Spleen (tissue), 11 donors: Measurements from ENCODE around the gene MYL10. TPM values are rescaled to one million over a fixed set of nuclear protein-coding genes. Genes with fewer than 3 reads are reported as not detected.

ENCODE experiments used
- DNase-seq: peaks from one replicate; pipeline ENCODE4 v3.0.0-alpha.2; 2020
- H3K27ac ChIP-seq, 8 donors: fragments of 200-600 bp; sonication (generic) in 7 of 8; 1 replicate in 4 of 8; 2 replicates in 4 of 8; pipeline versions ENCODE4 v1.5.0 to v1.8.0; 2016 to 2021; ENCODE audit warnings: inconsistent platforms in 4 of 8, mild to moderate bottlenecking in 4 of 8, moderate library complexity in 1 of 8
- H3K27me3 ChIP-seq, 7 donors: fragments of 200-600 bp; sonication (generic) in 6 of 7; replicated peaks in 1 of 7; 1 replicate in 4 of 7; 2 replicates in 3 of 7; pipeline versions ENCODE4 v1.5.0 to v1.8.0; 2016 to 2021; ENCODE audit warnings: inconsistent platforms in 3 of 7, mild to moderate bottlenecking in 1 of 7
- H3K36me3 ChIP-seq, 6 donors: fragments of 200-600 bp; sonication (generic) in 5 of 6; 1 replicate in 4 of 6; 2 replicates in 2 of 6; pipeline versions ENCODE4 v1.5.0 to v1.8.0; 2016 to 2021; ENCODE audit warnings: inconsistent platforms in 2 of 6
- H3K4me1 ChIP-seq, 6 donors: fragments of 200-600 bp; sonication (generic) in 5 of 6; 1 replicate in 3 of 6; 2 replicates in 3 of 6; pipeline versions ENCODE4 v1.5.0 to v1.8.0; 2016 to 2021; ENCODE audit warnings: inconsistent platforms in 3 of 6
- H3K4me3 ChIP-seq, 8 donors: fragments of 200-600 bp; sonication (generic) in 7 of 8; 1 replicate in 4 of 8; 2 replicates in 4 of 8; pipeline versions ENCODE4 v1.5.0 to v1.8.0; 2016 to 2021; ENCODE audit warnings: inconsistent platforms in 4 of 8, mild to moderate bottlenecking in 4 of 8, moderate library complexity in 2 of 8
- H3K9me3 ChIP-seq, 8 donors: fragments of 200-600 bp; sonication (generic) in 7 of 8; 1 replicate in 4 of 8; 2 replicates in 4 of 8; pipeline versions ENCODE4 v1.5.0 to v1.8.0; 2016 to 2021; ENCODE audit warnings: inconsistent platforms in 4 of 8
- POLR2A ChIP-seq, 3 donors: fragments of 450-650 bp; IDR thresholded peaks; one replicate each; pipeline ENCODE4 v1.5.1; 2017; ENCODE audit warnings: antibody characterized with exemption in 3 of 3, mild to moderate bottlenecking in 1 of 3
- POLR2AphosphoS5 ChIP-seq, 3 donors: sonication (generic); formaldehyde crosslinking; IDR thresholded peaks; one replicate each; pipeline ENCODE4 v1.5.1; 2017; ENCODE audit warnings: antibody characterized with exemption in 3 of 3
- WGBS, 5 donors: extraction: QIAGEN DNeasy Blood & Tissue Kit in 3 of 5; methylation state at CpG; one replicate each; pipeline versions ENCODE4 v1.1.5 to v1.1.7; 2013 to 2018; 5-methylcytosine and 5-hydroxymethylcytosine counted together
- intact Hi-C: fragments of 100-400 bp; cut with DNase I; formaldehyde crosslinking; loops from one replicate; pipeline ENCODE4 v1.15.0; 2023; ENCODE audit warnings: low total_unique reads
- polyA plus RNA-seq, 3 donors: library from polyadenylated mRNA; stranded (reverse); fragments of 200-250 nt; gene quantifications; one replicate each; pipeline ENCODE4 v1.2.1, GENCODE V29; 2013
- total RNA-seq, 7 donors: library from RNA; depleted of rRNA in 3 of 7; stranded (reverse); fragments of >200 nt in 3 of 7; fragmentation: NEBNext Ultra II Directional in 4 of 7; extraction: Animal tissue kit (Norgen Biotek cat#: 25700) in 4 of 7; gene quantifications; one replicate each; pipeline versions ENCODE4 v1.1.0 to v1.2.1, GENCODE V29; 2016 to 2021
- TF ChIP-seq, protein P1 (sequence below), 11 experiments: fragments of 200-600 bp in 7 of 11; fragments of 450-650 bp in 4 of 11; sonication (generic) in 4 of 11; IDR thresholded peaks in 8 of 11; conservative IDR thresholded peaks in 3 of 11; 1 replicate in 7 of 11; 2 replicates in 4 of 11; pipeline versions ENCODE4 v1.4.0 to v1.8.0; 2016 to 2021; ENCODE audit warnings: antibody characterized with exemption in 11 of 11, inconsistent platforms in 4 of 11, mild to moderate bottlenecking in 1 of 11
- donor health status: healthy with polysubstance abuse.
- donor health status: DM: no; HTN: no; CAD: no; lungs with moderate emphysema.
- donor health status: DM: no; HTN: no; CAD: no.
- donor health status: Bipolar disorder and iron deficiency.
- donor health status: healthy.
- donor health status: DM: no; HTN: no; CAD: no.
- donor health status: DM: yes; HTN: yes; CAD: no.

MYL10 gene
- total and polyA plus RNA-seq, 10 donors: not detected

- Histone ChIP-seq H3K4me3 (no peak overlapping the region), H3K27me3 (peaks cover 0 to 7% (median 0%) of the 10 kb centered on the region in 7 donors), H3K36me3 (no peaks in the 10 kb centered on the region), H3K27ac (no peak overlapping the region), H3K4me1 (no peaks in the 10 kb centered on the region), H3K9me3 (peaks cover 0 to 12% (median 2%) of the 10 kb centered on the region in 8 donors)
- TF ChIP-seq, protein P1, sequence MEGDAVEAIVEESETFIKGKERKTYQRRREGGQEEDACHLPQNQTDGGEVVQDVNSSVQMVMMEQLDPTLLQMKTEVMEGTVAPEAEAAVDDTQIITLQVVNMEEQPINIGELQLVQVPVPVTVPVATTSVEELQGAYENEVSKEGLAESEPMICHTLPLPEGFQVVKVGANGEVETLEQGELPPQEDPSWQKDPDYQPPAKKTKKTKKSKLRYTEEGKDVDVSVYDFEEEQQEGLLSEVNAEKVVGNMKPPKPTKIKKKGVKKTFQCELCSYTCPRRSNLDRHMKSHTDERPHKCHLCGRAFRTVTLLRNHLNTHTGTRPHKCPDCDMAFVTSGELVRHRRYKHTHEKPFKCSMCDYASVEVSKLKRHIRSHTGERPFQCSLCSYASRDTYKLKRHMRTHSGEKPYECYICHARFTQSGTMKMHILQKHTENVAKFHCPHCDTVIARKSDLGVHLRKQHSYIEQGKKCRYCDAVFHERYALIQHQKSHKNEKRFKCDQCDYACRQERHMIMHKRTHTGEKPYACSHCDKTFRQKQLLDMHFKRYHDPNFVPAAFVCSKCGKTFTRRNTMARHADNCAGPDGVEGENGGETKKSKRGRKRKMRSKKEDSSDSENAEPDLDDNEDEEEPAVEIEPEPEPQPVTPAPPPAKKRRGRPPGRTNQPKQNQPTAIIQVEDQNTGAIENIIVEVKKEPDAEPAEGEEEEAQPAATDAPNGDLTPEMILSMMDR (IDR thresholded peaks at IDR 0.05 in 8 of 11, conservative IDR thresholded peaks at IDR 0.05 in 3 of 11): no peak
- TF ChIP-seq POLR2AphosphoS5 (IDR thresholded peaks at IDR 0.05): no peak
- TF ChIP-seq POLR2A (IDR thresholded peaks at IDR 0.05): no peak
- intact Hi-C loops: no loop called here
- WGBS, 5 donors: 79 to 86% (median 85%) methylated on average over 10 of the region's 10 CpGs
- no peak for DNase-seq
Measured at GRCh38 chr7:101581891-101582290, 47.2 kb downstream of the MYL10 start.

GRCh38 chr7:101580596-101580995, 48.5 kb downstream of the MYL10 start:
- DNase-seq: no peak
- peaks cover 0 to 12% (median 2%) of the 10 kb centered on the region in 8 donors for H3K9me3 ChIP-seq
- H3K4me3 ChIP-seq: no peak overlapping the region
- intact Hi-C loops: no loop called here
- H3K27ac ChIP-seq: no peak overlapping the region
- no peaks in the 10 kb centered on the region for H3K36me3 ChIP-seq
- 88 to 98% (median 91%) methylated on average over 7 of the region's 7 CpGs for WGBS, 5 donors
- no peaks in the 10 kb centered on the region for H3K4me1 ChIP-seq
- peaks cover 0 to 7% (median 0%) of the 10 kb centered on the region in 7 donors for H3K27me3 ChIP-seq
- no peak for TF ChIP-seq POLR2AphosphoS5 (IDR thresholded peaks at IDR 0.05)
- TF ChIP-seq, protein P1 (IDR thresholded peaks at IDR 0.05 in 8 of 11, conservative IDR thresholded peaks at IDR 0.05 in 3 of 11): no peak
- no peak for TF ChIP-seq POLR2A (IDR thresholded peaks at IDR 0.05)

DNA sequence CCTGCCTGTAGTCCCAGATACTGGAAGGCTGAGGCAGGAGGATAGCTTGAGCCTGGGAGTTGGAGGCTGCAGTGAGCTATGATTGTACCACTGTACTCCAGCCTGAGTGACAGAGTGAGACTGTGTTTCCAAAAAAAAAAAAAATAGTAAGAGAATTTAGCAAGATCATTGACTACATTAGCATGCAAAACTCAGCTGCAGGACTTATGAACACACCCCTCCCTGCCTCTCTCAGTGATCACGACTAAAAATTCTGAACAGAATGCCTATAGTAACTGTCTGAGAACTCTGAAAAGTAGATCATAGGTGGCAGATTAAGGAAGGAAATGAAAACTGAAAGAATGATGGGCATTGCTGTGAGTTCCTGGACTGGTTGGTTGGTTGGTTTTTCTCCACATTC, 50.5 kb downstream of the MYL10 start:
- Histone ChIP-seq H3K9me3 (peaks cover 0 to 19% (median 5%) of the 10 kb centered on the region in 8 donors), H3K4me1 (no peaks in the 10 kb centered on the region), H3K4me3 (no peak overlapping the region), H3K27me3 (peaks cover 0 to 7% (median 0%) of the 10 kb centered on the region in 7 donors), H3K27ac (no peak overlapping the region), H3K36me3 (no peaks in the 10 kb centered on the region)
- DNase-seq: no peak
- intact Hi-C loops: no loop called here
- TF ChIP-seq POLR2A (IDR thresholded peaks at IDR 0.05) (no peak), POLR2AphosphoS5 (IDR thresholded peaks at IDR 0.05) (no peak)
- 8 to 17% (median 15%) methylated on average over 1 of the region's 1 CpG for WGBS, 5 donors

- Histone ChIP-seq H3K4me3 (no peak overlapping the region), H3K27ac (no peak overlapping the region), H3K27me3 (peaks cover 0 to 7% (median 0%) of the 10 kb centered on the region in 7 donors), H3K36me3 (no peaks in the 10 kb centered on the region), H3K9me3 (peaks cover 0 to 28% (median 16%) of the 10 kb centered on the region in 8 donors), H3K4me1 (no peaks in the 10 kb centered on the region)
- WGBS, 5 donors: 80 to 94% (median 81%) methylated on average over 3 of the region's 3 CpGs
- no peak for DNase-seq
- intact Hi-C loops: no loop called here
- TF ChIP-seq POLR2AphosphoS5 (IDR thresholded peaks at IDR 0.05) (no peak), POLR2A (IDR thresholded peaks at IDR 0.05) (no peak)
- TF ChIP-seq, protein P1 (IDR thresholded peaks at IDR 0.05 in 8 of 11, conservative IDR thresholded peaks at IDR 0.05 in 3 of 11): no peak
Measured at GRCh38 chr7:101576998-101577397, 52.1 kb downstream of the MYL10 start.

GRCh38 chr7:101575721-101576120, 53.4 kb downstream of the MYL10 start:
- Histone ChIP-seq H3K27me3 (no peaks in the 10 kb centered on the region), H3K27ac (no peak overlapping the region), H3K4me1 (no peaks in the 10 kb centered on the region), H3K36me3 (no peaks in the 10 kb centered on the region), H3K4me3 (no peak overlapping the region), H3K9me3 (peaks cover 0 to 40% (median 24%) of the 10 kb centered on the region in 8 donors)
- intact Hi-C loops: no loop called here
- no peak for DNase-seq
- TF ChIP-seq POLR2AphosphoS5 (IDR thresholded peaks at IDR 0.05) (no peak), POLR2A (IDR thresholded peaks at IDR 0.05) (no peak)
- TF ChIP-seq, protein P1 (IDR thresholded peaks at IDR 0.05 in 8 of 11, conservative IDR thresholded peaks at IDR 0.05 in 3 of 11): no peak
